WTC11 (cell line): ENCODE data around the gene FAM114A2. TPM values are rescaled to one million over a fixed set of nuclear protein-coding genes. Genes with fewer than 3 reads are reported as not detected.

Experiments used
- ATAC-seq: fragments of 200-7000 bp; cut with Tn5 transposase; 2 replicates; pipeline ENCODE4 v1.10.0; 2021; ENCODE audit warnings: mild to moderate bottlenecking, moderate library complexity
- CTCF ChIA-PET: fragments of 300-600 bp; sonication (Branson Sonifier 250); formaldehyde crosslinking; loops from one replicate; lab custom pipeline; 2021; ENCODE audit warnings: antibody characterized with exemption; lab: Charles Lee
- POLR2A ChIA-PET: fragments of 350-600 bp; sonication (Branson Sonifier 250); formaldehyde crosslinking; loops from one replicate; lab custom pipeline; 2021; ENCODE audit warnings: antibody characterized with exemption; lab: Charles Lee
- DNase-seq: peaks from one replicate; pipeline ENCODE4 v3.0.0; 2021; ENCODE audit warnings: low spot score
- H3K27ac Mint-ChIP-seq: 2 replicates; pipeline ENCODE4 v1.8.0; 2021; ENCODE audit warnings: mixed read lengths
- H3K27me3 Mint-ChIP-seq: 2 replicates; pipeline ENCODE4 v1.8.0; 2021; ENCODE audit warnings: low read depth, mild to moderate bottlenecking, moderate library complexity, mixed read lengths
- H3K36me3 Mint-ChIP-seq: 2 replicates; pipeline ENCODE4 v1.8.0; 2021; ENCODE audit warnings: mixed read lengths
- H3K4me1 Mint-ChIP-seq: 2 replicates; pipeline ENCODE4 v1.8.0; 2022; ENCODE audit warnings: mixed read lengths
- H3K4me3 Mint-ChIP-seq: 2 replicates; pipeline ENCODE4 v1.8.0; 2021; ENCODE audit warnings: mild to moderate bottlenecking, moderate library complexity, mixed read lengths
- H3K9me3 Mint-ChIP-seq: 2 replicates; pipeline ENCODE4 v1.8.0; 2021; ENCODE audit warnings: mixed read lengths
- AR ChIP-seq: fragments of 250-450 bp; sonication (Bioruptor Pico); IDR thresholded peaks from 2 replicates; pipeline ENCODE4 v1.9.0; 2021; ENCODE audit warnings: mild to moderate bottlenecking
- CDX4 ChIP-seq: fragments of 250-450 bp; sonication (Bioruptor Pico); IDR thresholded peaks from 2 replicates; pipeline ENCODE4 v1.9.0; 2021; ENCODE audit warnings: moderate library complexity, mild to moderate bottlenecking, inconsistent platforms, borderline replicate concordance
- E2F1 ChIP-seq: sonication (generic); formaldehyde crosslinking; IDR thresholded peaks from 2 replicates; pipeline ENCODE4 v1.8.0; 2022; ENCODE audit warnings: mild to moderate bottlenecking, missing genetic modification reagents
- FOXP1 ChIP-seq: sonication (generic); formaldehyde crosslinking; IDR thresholded peaks from 2 replicates; pipeline ENCODE4 v1.8.0; 2022; ENCODE audit warnings: missing genetic modification reagents, mild to moderate bottlenecking, moderate library complexity, borderline replicate concordance
- GABPB1 ChIP-seq: sonication (generic); formaldehyde crosslinking; IDR thresholded peaks from 2 replicates; pipeline ENCODE4 v1.8.1; 2023; ENCODE audit warnings: mild to moderate bottlenecking, missing genetic modification reagents
- HMGXB4 ChIP-seq: sonication (generic); formaldehyde crosslinking; IDR thresholded peaks from 2 replicates; pipeline ENCODE4 v1.8.1; 2023; ENCODE audit warnings: mild to moderate bottlenecking, moderate library complexity, missing genetic modification reagents
- MXD4 ChIP-seq: fragments of 250-450 bp; sonication (Bioruptor Pico); IDR thresholded peaks from 2 replicates; pipeline ENCODE4 v1.8.0; 2021; ENCODE audit warnings: mild to moderate bottlenecking, moderate library complexity, borderline replicate concordance
- MYBL2 ChIP-seq: sonication (generic); formaldehyde crosslinking; IDR thresholded peaks from 2 replicates; pipeline ENCODE4 v1.8.1; 2023; ENCODE audit warnings: mild to moderate bottlenecking, moderate library complexity, missing genetic modification reagents
- RORB ChIP-seq: fragments of 250-450 bp; sonication (Bioruptor Pico); IDR thresholded peaks from 2 replicates; pipeline ENCODE4 v1.9.0; 2021; ENCODE audit warnings: mild to moderate bottlenecking
- STAT6 ChIP-seq: sonication (generic); formaldehyde crosslinking; conservative IDR thresholded peaks from 2 replicates; pipeline ENCODE4 v1.8.1; 2023; ENCODE audit warnings: mild to moderate bottlenecking, low read depth, missing genetic modification reagents, moderate library complexity
- TEAD4 ChIP-seq: sonication (generic); formaldehyde crosslinking; IDR thresholded peaks from 2 replicates; pipeline ENCODE4 v1.8.0; 2022; ENCODE audit warnings: mild to moderate bottlenecking, missing genetic modification reagents
- ZBTB21 ChIP-seq: sonication (generic); formaldehyde crosslinking; IDR thresholded peaks from 2 replicates; pipeline ENCODE4 v1.8.1; 2023; ENCODE audit warnings: mild to moderate bottlenecking, missing genetic modification reagents, borderline replicate concordance
- ZMAT4 ChIP-seq: fragments of 250-450 bp; sonication (Bioruptor Pico); IDR thresholded peaks from 2 replicates; pipeline ENCODE4 v1.9.0; 2021; ENCODE audit warnings: mild to moderate bottlenecking
- ZNF121 ChIP-seq: sonication (generic); formaldehyde crosslinking; IDR thresholded peaks from 2 replicates; pipeline ENCODE4 v1.8.0; 2023; ENCODE audit warnings: missing genetic modification reagents
- ZNF423 ChIP-seq: fragments of 250-450 bp; sonication (Bioruptor Pico); IDR thresholded peaks from 2 replicates; pipeline ENCODE4 v2.1.2; 2022; ENCODE audit warnings: mild to moderate bottlenecking, moderate library complexity
- ZNF671 ChIP-seq: fragments of 250-450 bp; sonication (Bioruptor Pico); IDR thresholded peaks from 2 replicates; pipeline ENCODE4 v1.8.0; 2021; ENCODE audit warnings: mild to moderate bottlenecking
- ZSCAN18 ChIP-seq: fragments of 250-450 bp; sonication (Bioruptor Pico); IDR thresholded peaks from 2 replicates; pipeline ENCODE4 v2.1.2; 2022; ENCODE audit warnings: mild to moderate bottlenecking, moderate library complexity
- total RNA-seq: library from RNA; stranded (reverse); gene quantifications from 3 replicates; pipeline ENCODE4 v1.2.3, GENCODE V29; 2021

The FAM114A2 gene
- total RNA-seq, 1 experiment from 2014 or later = 10.1 TPM

GRCh38 chr5:154005648-154006047 lies 33.1 kb downstream of the FAM114A2 start:
- H3K36me3 Mint-ChIP-seq = no peaks in the 10 kb centered on the region
- peaks cover 7% of the 10 kb centered on the region for H3K4me1 Mint-ChIP-seq
- ChIA-PET POLR2A (no interaction called here), CTCF (interaction anchor here (0.8 kb wide), 1 partner anchor 152 kb away, joined by 3 read pairs; no protein-coding TSS in a partner anchor)
- no peaks in the 10 kb centered on the region; the same call in 1 of the 2 replicates for H3K27me3 Mint-ChIP-seq
- TF ChIP-seq CDX4 (CRISPR knock-in tag) (no peak), ZNF671 (CRISPR knock-in tag) (no peak), TEAD4 (CRISPR knock-in tag) (no peak), RORB (CRISPR knock-in tag) (no peak), ZMAT4 (CRISPR knock-in tag) (no peak), HMGXB4 (CRISPR knock-in tag) (no peak), FOXP1 (CRISPR knock-in tag) (no peak), MYBL2 (no peak), AR (CRISPR knock-in tag) (no peak), ZNF121 (CRISPR knock-in tag) (no peak), STAT6 (CRISPR knock-in tag) (no peak), ZNF423 (CRISPR knock-in tag) (no peak), ZSCAN18 (CRISPR knock-in tag) (no peak)
- no peaks in the 10 kb centered on the region for H3K9me3 Mint-ChIP-seq
- no peak overlapping the region for H3K27ac Mint-ChIP-seq
- DNase-seq (no peak), ATAC-seq (no peak)
- H3K4me3 Mint-ChIP-seq = no peak overlapping the region

- ChIA-PET POLR2A (interaction anchor here (0.5 to 0.6 kb wide), 2 partner anchors 17 to 776 kb away, joined by 3 to 6 read pairs; no protein-coding TSS in a partner anchor), CTCF (interaction anchor here (1.7 kb wide), 1 partner anchor 155 kb away, joined by 4 read pairs; no protein-coding TSS in a partner anchor)
- Mint-ChIP-seq H3K36me3 (peaks cover 3% of the 10 kb centered on the region; the same call in 1 of the 2 replicates), H3K27ac (peak overlapping the region; percentile 52; the same call in 1 of the 2 replicates), H3K4me1 (peaks cover 7% of the 10 kb centered on the region), H3K27me3 (no peaks in the 10 kb centered on the region; the same call in 1 of the 2 replicates), H3K4me3 (no peak overlapping the region), H3K9me3 (peaks cover 3% of the 10 kb centered on the region)
- ATAC-seq (no peak), DNase-seq (no peak)
- no peak for TF ChIP-seq MXD4 (CRISPR knock-in tag)
- TF ChIP-seq ZBTB21 (CRISPR knock-in tag) = no peak
- no peak for TF ChIP-seq GABPB1
- TF ChIP-seq E2F1 (CRISPR knock-in tag) = no peak
Measured at GRCh38 chr5:154002511-154003020, 36.1 kb downstream of the FAM114A2 start.
